Measurements from ENCODE around the gene DIDO1.

The DIDO1 gene

GRCh38 chr20:62957136-62958117, 31.1 kb upstream of the DIDO1 start:
- no peak for TF ChIP-seq CTCF (IDR thresholded peaks at IDR 0.05; ENCODE audit: low read depth, low read length)
- no peak for DNase-seq (ENCODE audit: extremely low read depth, low read depth)

DNA sequence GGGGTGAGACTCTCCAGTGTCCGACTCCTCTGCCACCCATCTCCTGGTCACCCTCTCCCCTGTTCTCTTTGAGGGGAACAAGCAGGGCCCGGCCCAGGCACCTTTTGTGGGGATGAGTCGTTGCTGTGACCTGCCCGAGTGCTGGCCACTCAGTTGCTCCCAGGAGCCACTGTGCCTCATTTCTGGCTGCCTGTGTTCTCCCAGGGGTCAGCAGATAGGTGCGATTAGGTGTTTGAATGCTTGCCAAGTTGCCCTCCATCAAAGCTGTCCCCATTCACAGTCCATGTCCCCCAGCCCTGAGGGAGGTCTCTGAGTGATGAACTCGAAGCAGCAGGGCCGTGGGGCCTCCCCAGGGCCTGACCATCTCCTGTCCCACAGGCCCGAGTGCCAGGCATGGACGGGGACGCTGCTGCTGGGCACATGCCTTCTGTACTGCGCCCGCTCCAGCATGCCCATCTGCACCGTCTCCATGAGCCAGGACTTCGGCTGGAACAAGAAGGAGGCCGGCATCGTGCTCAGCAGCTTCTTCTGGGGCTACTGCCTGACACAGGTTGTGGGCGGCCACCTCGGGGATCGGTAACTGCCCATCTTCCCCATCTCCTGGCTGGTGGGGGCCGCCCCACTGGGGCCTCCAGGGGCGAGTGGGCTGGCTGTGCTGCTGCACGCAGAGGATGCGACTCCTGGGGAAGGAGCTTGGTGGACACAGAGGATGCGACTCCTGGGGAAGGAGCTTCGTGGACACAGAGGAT, 30.3 kb upstream of the DIDO1 start:
- TF ChIP-seq CTCF (IDR thresholded peaks at IDR 0.05; ENCODE audit: low read depth, low read length): no peak
- DNase-seq (ENCODE audit: extremely low read depth, low read depth): no peak

GRCh38 chr20:62955519-62956386, 29.4 kb upstream of the DIDO1 start:
- no peak for DNase-seq (ENCODE audit: extremely low read depth, low read depth)
- TF ChIP-seq CTCF (IDR thresholded peaks at IDR 0.05; ENCODE audit: low read depth, low read length): no peak

DNA sequence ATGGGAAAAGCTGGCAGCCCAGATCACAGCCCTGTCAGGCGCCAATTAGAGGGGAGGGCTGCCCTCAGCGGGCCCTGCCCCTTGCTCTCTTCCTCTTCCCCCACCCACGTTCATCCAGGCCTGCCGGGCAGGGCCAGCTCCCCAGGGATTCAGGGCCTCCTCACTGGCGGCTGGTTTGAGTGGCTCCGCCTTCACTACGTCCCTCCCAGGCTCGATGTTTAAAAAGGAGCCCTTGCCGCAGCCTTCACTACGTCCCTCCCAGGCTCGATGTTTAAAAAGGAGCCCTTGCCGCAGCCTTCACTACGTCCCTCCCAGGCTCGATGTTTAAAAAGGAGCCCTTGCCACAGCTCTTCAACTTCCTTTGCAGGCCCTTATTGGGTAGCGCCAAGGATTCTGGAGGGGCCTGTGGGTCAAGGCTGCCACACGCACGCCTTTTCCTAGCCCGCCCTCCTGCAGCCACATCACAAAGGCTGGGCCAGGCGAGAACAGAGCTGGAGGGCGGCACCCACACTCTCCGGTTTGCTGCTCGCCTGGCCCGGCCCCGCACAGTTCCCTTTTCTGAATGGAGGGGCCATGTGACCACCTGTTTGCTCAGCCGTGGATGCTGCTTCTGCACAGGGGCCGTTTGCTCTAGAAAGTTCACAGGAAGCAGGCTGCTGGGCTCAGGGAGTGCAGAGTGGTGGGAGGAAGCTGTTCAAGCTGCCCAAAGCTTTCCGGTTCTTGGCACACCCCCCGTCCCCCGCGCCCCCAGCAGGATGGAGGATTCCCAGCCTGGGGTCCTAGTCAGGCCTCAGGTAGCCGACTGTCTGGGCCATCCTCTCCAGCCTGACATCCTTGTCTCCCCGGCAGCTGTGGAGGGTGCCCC, 27.8 kb upstream of the DIDO1 start:
- no peak for TF ChIP-seq CTCF (IDR thresholded peaks at IDR 0.05; ENCODE audit: low read depth, low read length)
- DNase-seq (ENCODE audit: extremely low read depth, low read depth): peak; percentile 32

GRCh38 chr20:62952968-62953838, 26.9 kb upstream of the DIDO1 start:
- no peak for TF ChIP-seq CTCF (IDR thresholded peaks at IDR 0.05; ENCODE audit: low read depth, low read length)
- no peak for DNase-seq (ENCODE audit: extremely low read depth, low read depth)
